Measurements from ENCODE around the gene KIF13A.

DNA sequence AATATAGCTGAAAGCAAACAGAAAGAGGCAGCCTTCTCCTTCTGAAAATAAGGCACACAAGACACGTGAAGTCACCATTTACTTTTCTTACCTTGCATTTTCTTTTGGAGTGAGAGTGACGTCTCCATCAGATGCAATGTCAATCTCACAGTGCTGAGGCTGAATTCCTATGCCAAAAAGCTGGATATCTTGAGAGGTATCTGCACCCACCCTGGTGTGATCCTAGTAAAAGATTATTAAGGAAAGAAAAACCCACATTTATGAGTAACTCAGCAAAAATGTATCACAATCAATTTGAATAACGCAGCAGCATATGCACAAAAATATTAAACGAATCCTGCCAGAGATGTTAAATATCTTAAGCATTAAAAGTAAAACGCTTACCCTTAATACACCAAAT, 159.3 kb downstream of the KIF13A start:
- TF ChIP-seq CTCF (IDR thresholded peaks at IDR 0.05; ENCODE audit: insufficient read depth, low read depth, low read length) = no peak
- no peak for TF ChIP-seq EZH2 (IDR thresholded peaks at IDR 0.05; ENCODE audit: insufficient read depth, low read length)
